ENCODE data around the gene MRPS35. TPM values are rescaled to one million over a fixed set of nuclear protein-coding genes. Genes with fewer than 3 reads are reported as not detected.
A peak's percentile ranks its signal among the peaks of the same experiment; 100 is the strongest.

Gene MRPS35
- total RNA-seq, 1 donor from 2014 or later, result 31.5 TPM

DNA sequence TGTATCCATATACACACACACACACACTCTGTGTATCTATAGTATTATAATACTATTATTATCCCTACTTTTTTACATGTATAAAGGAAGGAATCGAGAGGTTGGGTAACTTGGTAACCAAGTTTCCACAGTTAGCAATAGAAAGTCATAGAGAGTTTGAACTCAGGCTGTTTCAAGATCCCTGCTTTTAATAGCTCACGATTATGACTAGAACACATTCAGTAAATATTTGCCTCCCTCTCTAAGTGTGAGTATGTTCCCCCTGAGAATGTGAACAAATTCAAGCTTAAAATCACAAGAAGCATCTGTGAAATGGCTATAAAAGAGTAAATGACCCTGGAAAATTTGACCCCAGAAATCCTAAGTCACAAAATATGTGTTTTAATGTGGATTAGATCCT is 25.4 kb upstream of the MRPS35 start:
- no peak for DNase-seq
- no peaks in the 10 kb centered on the region for H3K4me1 ChIP-seq
- no peak overlapping the region for H3K27ac ChIP-seq
- H3K36me3 ChIP-seq, result peaks cover 96% of the 10 kb centered on the region
- no peaks in the 10 kb centered on the region for H3K9me3 ChIP-seq
- TF ChIP-seq, protein P1, sequence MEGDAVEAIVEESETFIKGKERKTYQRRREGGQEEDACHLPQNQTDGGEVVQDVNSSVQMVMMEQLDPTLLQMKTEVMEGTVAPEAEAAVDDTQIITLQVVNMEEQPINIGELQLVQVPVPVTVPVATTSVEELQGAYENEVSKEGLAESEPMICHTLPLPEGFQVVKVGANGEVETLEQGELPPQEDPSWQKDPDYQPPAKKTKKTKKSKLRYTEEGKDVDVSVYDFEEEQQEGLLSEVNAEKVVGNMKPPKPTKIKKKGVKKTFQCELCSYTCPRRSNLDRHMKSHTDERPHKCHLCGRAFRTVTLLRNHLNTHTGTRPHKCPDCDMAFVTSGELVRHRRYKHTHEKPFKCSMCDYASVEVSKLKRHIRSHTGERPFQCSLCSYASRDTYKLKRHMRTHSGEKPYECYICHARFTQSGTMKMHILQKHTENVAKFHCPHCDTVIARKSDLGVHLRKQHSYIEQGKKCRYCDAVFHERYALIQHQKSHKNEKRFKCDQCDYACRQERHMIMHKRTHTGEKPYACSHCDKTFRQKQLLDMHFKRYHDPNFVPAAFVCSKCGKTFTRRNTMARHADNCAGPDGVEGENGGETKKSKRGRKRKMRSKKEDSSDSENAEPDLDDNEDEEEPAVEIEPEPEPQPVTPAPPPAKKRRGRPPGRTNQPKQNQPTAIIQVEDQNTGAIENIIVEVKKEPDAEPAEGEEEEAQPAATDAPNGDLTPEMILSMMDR (IDR thresholded peaks at IDR 0.05), result no peak
- H3K27me3 ChIP-seq (ENCODE audit: low read depth), result no peaks in the 10 kb centered on the region
- H3K4me3 ChIP-seq, result no peak overlapping the region
- peak in 1 of 2 donors; percentile 76 for ATAC-seq
- intact Hi-C loops (cut with DNase I), result no loop called here

DNA sequence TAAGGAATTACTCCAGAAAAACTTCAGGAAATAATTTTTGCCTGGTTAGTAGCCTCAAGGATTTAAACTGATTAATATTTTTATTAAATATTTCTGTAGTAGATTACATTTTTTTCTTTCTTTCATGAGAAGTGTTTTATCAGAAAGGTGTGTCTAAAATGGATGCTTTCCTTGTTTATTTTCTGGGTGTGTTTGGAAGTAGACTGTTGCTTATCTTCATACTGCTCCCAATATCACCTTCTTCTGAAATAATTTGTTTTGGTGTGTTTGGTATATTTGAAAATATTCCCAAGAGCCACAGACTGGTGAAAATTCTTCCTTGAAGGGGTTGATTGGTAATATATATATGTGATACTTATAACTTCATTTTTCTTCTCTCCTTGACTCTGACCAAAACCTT is 24.5 kb upstream of the MRPS35 start:
- ATAC-seq, result no peak
- Histone ChIP-seq H3K4me1 (no peaks in the 10 kb centered on the region), H3K36me3 (peaks cover 97% of the 10 kb centered on the region), H3K27ac (no peak overlapping the region), H3K4me3 (no peak overlapping the region), H3K9me3 (no peaks in the 10 kb centered on the region), H3K27me3 (ENCODE audit: low read depth) (no peaks in the 10 kb centered on the region)
- TF ChIP-seq, protein P1 (IDR thresholded peaks at IDR 0.05), result no peak
- DNase-seq, result no peak
- intact Hi-C loops (cut with DNase I), result no loop called here

DNA sequence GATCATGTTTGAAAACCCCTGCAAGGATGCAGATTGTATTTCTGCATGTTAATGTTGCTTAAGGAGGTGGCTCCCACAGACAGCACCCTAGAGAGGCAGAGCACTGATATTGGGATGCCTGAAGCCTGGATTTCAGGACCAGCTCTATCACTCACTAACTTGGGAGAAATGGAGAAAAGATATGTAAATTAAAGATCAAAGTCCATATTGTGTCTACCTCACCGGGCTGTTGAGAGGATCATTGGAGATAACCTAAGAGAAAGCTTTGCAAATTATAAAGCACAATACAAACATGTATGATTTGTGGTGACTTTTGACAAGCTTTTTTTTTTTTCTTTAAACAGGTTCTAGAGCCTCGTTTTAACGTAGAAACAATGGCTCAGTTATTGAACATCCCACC is 22.0 kb upstream of the MRPS35 start:
- TF ChIP-seq, protein P1 (IDR thresholded peaks at IDR 0.05), result no peak
- ATAC-seq, result no peak
- Histone ChIP-seq H3K4me1 (no peaks in the 10 kb centered on the region), H3K27ac (no peak overlapping the region), H3K9me3 (no peaks in the 10 kb centered on the region), H3K4me3 (no peak overlapping the region), H3K27me3 (ENCODE audit: low read depth) (no peaks in the 10 kb centered on the region), H3K36me3 (peaks cover 97% of the 10 kb centered on the region)
- no peak for DNase-seq
- intact Hi-C loops (cut with DNase I), result no loop called here

DNA sequence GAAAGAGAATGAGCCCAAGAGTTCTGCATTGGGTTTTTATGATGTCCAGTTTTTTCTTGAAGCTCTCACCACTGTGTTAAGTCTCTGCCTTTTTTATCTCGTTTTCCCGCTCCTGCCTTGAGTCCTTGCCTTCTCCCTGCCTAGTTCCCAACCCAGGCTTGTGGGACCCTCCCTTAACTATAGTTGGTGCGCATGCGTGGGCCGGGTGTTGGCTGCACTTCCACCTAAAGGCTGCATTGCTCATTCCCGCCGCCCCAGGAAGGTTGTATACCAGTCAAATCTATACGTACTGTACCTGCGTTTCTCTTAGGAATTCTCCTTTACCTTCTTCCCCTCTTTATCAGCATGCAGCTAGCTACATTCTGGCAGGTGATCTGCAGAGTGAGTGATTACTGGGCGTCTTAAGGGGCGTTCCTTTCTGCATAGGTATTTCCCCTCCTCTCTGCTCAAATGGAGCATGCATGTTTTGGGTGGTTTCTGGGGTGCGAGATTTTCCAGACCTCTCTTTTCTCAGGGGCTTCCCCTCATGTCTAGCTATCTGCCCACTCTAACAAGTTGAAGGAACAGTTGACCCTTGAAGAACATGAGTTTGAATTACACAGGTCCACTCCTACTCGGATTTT is 21.0 kb upstream of the MRPS35 start:
- Histone ChIP-seq H3K36me3 (peaks cover 97% of the 10 kb centered on the region), H3K27ac (no peak overlapping the region), H3K27me3 (ENCODE audit: low read depth) (no peaks in the 10 kb centered on the region), H3K9me3 (no peaks in the 10 kb centered on the region), H3K4me3 (no peak overlapping the region), H3K4me1 (no peaks in the 10 kb centered on the region)
- ATAC-seq (no peak), DNase-seq (no peak)
- intact Hi-C loops (cut with DNase I), result no loop called here
- TF ChIP-seq, protein P1 (IDR thresholded peaks at IDR 0.05), result no peak

DNA sequence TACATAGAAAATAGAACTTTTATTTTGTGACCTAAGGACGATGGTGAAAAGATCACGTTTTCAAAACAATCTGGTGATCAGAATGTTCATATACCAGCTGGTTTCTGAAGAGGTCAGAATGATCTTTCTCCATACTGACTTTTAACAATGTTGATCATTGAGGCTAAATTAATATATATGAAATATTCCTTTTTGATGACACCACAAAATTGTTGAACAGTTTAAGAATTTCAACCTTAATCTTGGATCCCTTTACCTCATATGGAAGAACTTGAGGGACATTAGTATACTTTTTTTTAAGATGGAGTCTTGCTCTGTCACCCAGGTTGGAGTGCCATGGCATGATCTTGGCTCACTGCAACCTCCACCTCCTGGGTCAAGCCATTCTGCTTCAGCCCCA is 17.2 kb upstream of the MRPS35 start:
- intact Hi-C loops (cut with DNase I), result no loop called here
- no peak for ATAC-seq
- TF ChIP-seq, protein P1 (IDR thresholded peaks at IDR 0.05), result no peak
- no peaks in the 10 kb centered on the region for H3K4me1 ChIP-seq
- peaks cover 85% of the 10 kb centered on the region for H3K36me3 ChIP-seq
- no peaks in the 10 kb centered on the region for H3K27me3 ChIP-seq (ENCODE audit: low read depth)
- H3K4me3 ChIP-seq, result no peak overlapping the region
- DNase-seq, result no peak
- H3K9me3 ChIP-seq, result no peaks in the 10 kb centered on the region
- no peak overlapping the region for H3K27ac ChIP-seq
